Right lobe of liver (tissue), 6 donors: ENCODE data around the gene POLR1A. TPM values are rescaled to one million over a fixed set of nuclear protein-coding genes. Genes with fewer than 3 reads are reported as not detected.
A peak's percentile ranks its signal among the peaks of the same experiment; 100 is the strongest.

Experiments used
- ATAC-seq, 4 donors: fragments of 200-7000 bp; cut with Tn5 transposase; one replicate each; pipeline ENCODE4 v1.9.1; 2020; ENCODE audit warnings: mild to moderate bottlenecking in 4 of 4, moderate library complexity in 4 of 4
- DNase-seq, 3 donors: peaks; one replicate each; pipeline ENCODE4 v3.0.0-alpha.2; 2020
- H3K27ac ChIP-seq, 3 donors: fragments of 200-600 bp; one replicate each; pipeline ENCODE4 v1.8.0; 2022
- H3K27me3 ChIP-seq, 2 donors: fragments of 200-600 bp; one replicate each; pipeline ENCODE4 v1.8.0; 2022
- H3K36me3 ChIP-seq, 4 donors: fragments of 200-600 bp; sonication (generic) in 1 of 4; one replicate each; pipeline versions ENCODE4 v1.5.1 to v1.8.0; 2017 to 2022; ENCODE audit warnings: control low read depth in 1 of 4
- H3K4me1 ChIP-seq, 4 donors: fragments of 200-600 bp; sonication (generic) in 1 of 4; one replicate each; pipeline versions ENCODE4 v1.5.1 to v1.8.0; 2017 to 2022; ENCODE audit warnings: control low read depth in 1 of 4
- H3K4me3 ChIP-seq, 3 donors: fragments of 200-600 bp; one replicate each; pipeline ENCODE4 v1.8.0; 2022
- H3K9me3 ChIP-seq, 4 donors: fragments of 200-600 bp; sonication (generic) in 1 of 4; one replicate each; pipeline versions ENCODE4 v1.5.1 to v1.8.0; 2017 to 2022; ENCODE audit warnings: control low read depth in 1 of 4
- POLR2A ChIP-seq: fragments of 450-650 bp; IDR thresholded peaks from one replicate; pipeline ENCODE4 v1.6.1; 2017; ENCODE audit warnings: antibody characterized with exemption, mild to moderate bottlenecking
- WGBS: methylation state at CpG from one replicate; pipeline ENCODE4 v1.1.6; 2018; ENCODE audit warnings: low coverage, low lambda C conversion rate; ENCODE audit not compliant: insufficient coverage; ENCODE audit errors: missing lambda C conversion rate; 5-methylcytosine and 5-hydroxymethylcytosine counted together
- intact Hi-C, 2 donors: fragments of 100-400 bp; cut with DNase I; formaldehyde crosslinking; loops; one replicate each; pipeline versions ENCODE4 v1.11.2 to v1.14.1; 2022
- total RNA-seq, 6 experiments: library from RNA; depleted of rRNA in 2 of 6; stranded (reverse); fragments of >200 nt in 2 of 6; fragmentation: NEBNext Ultra II Directional in 3 of 6; extraction: Animal tissue kit (Norgen Biotek cat#: 25700) in 3 of 6; gene quantifications; one replicate each; pipeline versions ENCODE4 v1.1.0 to v1.2.4, GENCODE V29; 2016 to 2023
- TF ChIP-seq, protein P1 (sequence below), 4 donors: fragments of 200-600 bp in 3 of 4; fragments of 450-650 bp in 1 of 4; IDR thresholded peaks; one replicate each; pipeline versions ENCODE4 v1.5.1 to v1.8.0; 2016 to 2022; ENCODE audit warnings: antibody characterized with exemption in 4 of 4, mild to moderate bottlenecking in 2 of 4
- donor health status: DM: no; HTN: yes; CAD: no.
- donor health status: DM: no; HTN: no; CAD: no.
- donor health status: DM: no; HTN: no; CAD: no.
- donor health status: DM: no; HTN: yes; CAD: no.
- donor health status: DM: no; HTN: yes; CAD: no.

POLR1A gene
- total RNA-seq, 6 experiments from 2014 or later = 12.5 to 19.7 (median 14.4) TPM

DNA sequence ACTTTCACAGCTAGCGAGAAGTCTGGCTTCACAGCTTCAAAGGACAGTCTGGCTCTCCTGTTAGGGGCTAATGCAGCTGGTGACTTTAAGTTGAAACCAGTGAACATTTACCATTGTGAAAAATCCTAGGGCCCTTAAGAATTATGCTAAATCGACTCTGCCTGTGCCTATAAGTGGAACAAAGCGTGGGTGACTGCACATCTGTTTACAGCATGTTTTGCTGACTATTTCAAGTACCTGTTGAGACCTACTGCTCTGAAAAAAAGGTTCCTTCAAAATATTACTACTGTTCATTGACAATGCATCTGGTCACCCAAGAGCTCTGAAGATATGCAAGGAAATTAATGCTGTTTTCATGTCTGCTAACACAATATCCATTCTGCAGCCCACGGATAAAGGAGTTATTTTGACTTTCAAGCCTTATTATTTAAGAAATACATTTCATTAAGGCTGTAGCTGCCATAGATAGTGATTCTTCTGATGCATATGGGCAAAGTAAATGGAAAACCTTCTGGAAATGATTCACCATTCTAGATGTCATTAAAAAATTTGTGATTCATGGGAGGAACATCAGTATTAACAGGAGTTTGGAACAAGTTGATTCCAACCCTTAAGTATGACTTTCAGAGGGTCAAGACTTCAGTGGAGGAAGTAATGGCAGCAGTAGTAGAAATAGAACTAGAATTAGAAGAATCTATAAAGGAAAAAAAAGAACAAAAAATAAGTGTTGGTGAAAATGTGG, 48.9 kb downstream of the POLR1A start:
- DNase-seq (no peak), ATAC-seq (no peak)
- WGBS = 97% methylated on average over 4 of the region's 4 CpGs
- H3K4me1 ChIP-seq = peaks cover 0 to 9% (median 4%) of the 10 kb centered on the region in 4 donors
- intact Hi-C loops = no loop called here
- no peaks in the 10 kb centered on the region for H3K27me3 ChIP-seq
- TF ChIP-seq, protein P1, sequence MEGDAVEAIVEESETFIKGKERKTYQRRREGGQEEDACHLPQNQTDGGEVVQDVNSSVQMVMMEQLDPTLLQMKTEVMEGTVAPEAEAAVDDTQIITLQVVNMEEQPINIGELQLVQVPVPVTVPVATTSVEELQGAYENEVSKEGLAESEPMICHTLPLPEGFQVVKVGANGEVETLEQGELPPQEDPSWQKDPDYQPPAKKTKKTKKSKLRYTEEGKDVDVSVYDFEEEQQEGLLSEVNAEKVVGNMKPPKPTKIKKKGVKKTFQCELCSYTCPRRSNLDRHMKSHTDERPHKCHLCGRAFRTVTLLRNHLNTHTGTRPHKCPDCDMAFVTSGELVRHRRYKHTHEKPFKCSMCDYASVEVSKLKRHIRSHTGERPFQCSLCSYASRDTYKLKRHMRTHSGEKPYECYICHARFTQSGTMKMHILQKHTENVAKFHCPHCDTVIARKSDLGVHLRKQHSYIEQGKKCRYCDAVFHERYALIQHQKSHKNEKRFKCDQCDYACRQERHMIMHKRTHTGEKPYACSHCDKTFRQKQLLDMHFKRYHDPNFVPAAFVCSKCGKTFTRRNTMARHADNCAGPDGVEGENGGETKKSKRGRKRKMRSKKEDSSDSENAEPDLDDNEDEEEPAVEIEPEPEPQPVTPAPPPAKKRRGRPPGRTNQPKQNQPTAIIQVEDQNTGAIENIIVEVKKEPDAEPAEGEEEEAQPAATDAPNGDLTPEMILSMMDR (IDR thresholded peaks at IDR 0.05) = no peak
- no peak for TF ChIP-seq POLR2A
- H3K27ac ChIP-seq = no peak overlapping the region
- H3K9me3 ChIP-seq = no peaks in the 10 kb centered on the region
- no peak overlapping the region for H3K4me3 ChIP-seq
- H3K36me3 ChIP-seq = peaks cover 2 to 13% (median 5%) of the 10 kb centered on the region in 4 donors

DNA sequence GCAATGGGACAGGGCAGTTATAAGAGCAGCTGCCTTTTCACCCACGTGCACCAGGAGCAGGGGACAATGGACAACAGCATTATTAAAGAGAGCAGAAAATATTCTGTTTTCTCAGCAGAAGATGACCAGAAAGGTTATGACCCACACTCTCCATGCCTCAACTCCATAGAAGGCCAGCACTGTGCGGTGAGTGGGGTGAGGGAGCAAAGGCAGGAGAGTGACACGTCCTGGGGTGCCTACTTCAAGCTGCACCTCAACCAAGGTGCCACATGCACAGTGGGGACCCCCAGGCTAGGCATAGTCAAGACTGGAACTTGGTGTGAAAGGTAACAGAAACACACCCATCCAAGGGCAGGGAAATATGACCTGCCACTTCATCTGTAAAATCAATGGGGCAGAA, 50.4 kb downstream of the POLR1A start:
- no peak overlapping the region for H3K4me3 ChIP-seq
- no peaks in the 10 kb centered on the region for H3K9me3 ChIP-seq
- H3K27me3 ChIP-seq = no peaks in the 10 kb centered on the region
- no peak for TF ChIP-seq POLR2A
- TF ChIP-seq, protein P1 (IDR thresholded peaks at IDR 0.05) = no peak
- intact Hi-C loops = no loop called here
- no peak for ATAC-seq
- 86% methylated on average over 1 of the region's 3 CpGs for WGBS
- H3K36me3 ChIP-seq = peaks cover 2 to 20% (median 7%) of the 10 kb centered on the region in 4 donors
- no peak overlapping the region for H3K27ac ChIP-seq
- no peaks in the 10 kb centered on the region for H3K4me1 ChIP-seq
- no peak for DNase-seq

DNA sequence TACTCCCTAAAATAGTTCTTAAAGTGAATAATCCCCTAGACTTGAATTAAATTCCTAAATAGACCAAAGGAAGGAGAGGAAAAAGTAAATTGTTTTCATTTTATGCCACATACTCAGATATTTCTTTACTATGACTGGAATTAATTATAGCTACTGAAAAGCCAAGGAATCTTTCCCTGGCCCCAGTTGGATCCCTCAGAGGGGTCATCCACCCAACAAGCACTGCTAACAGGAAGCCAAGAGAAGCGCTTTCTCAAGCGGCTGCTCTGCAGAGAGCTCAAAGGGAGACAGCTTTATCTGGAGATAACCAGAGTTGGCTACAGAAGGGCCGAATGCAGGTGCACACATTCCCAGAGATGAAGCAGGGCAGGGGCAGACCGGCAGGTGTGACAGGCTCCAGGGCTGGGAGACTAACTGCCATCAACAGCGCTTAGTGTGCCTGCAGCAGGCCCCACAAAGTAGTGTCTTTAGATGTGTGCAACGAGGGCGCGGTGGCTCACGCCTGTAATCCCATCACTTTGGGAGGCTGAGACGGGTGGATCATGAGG, 51.1 kb downstream of the POLR1A start:
- TF ChIP-seq, protein P1 (IDR thresholded peaks at IDR 0.05) = no peak
- TF ChIP-seq POLR2A = no peak
- peaks cover 2 to 20% (median 7%) of the 10 kb centered on the region in 4 donors for H3K36me3 ChIP-seq
- H3K27ac ChIP-seq = no peak overlapping the region
- DNase-seq (peak in 1 of 3 donors; percentile 23), ATAC-seq (no peak)
- H3K27me3 ChIP-seq = no peaks in the 10 kb centered on the region
- no peak overlapping the region for H3K4me3 ChIP-seq
- 81% methylated on average over 5 of the region's 10 CpGs for WGBS
- intact Hi-C loops = no loop called here
- no peaks in the 10 kb centered on the region for H3K4me1 ChIP-seq
- H3K9me3 ChIP-seq = no peaks in the 10 kb centered on the region

DNA sequence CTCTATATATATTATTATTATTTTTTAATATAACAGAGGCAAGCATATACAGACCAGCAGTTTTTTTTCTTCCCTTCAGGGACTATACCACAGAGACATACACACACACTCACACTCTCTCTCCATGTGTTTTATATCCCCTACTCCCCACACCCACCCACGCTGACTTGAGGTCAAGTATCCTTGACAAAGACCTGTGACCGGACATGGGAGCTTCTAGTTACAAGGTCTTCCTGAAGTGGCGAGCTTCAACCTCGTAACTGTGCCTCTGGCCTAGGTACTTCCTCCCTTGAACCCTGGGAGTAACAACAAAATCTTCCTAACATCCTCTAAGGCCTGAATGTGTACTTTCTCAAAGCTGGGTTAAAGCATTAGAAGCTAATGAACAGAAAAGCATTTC, 52.5 kb downstream of the POLR1A start:
- H3K27ac ChIP-seq = no peak overlapping the region
- WGBS = 79% methylated on average over 4 of the region's 4 CpGs
- H3K4me3 ChIP-seq = no peak overlapping the region
- no peak for ATAC-seq
- no peaks in the 10 kb centered on the region for H3K27me3 ChIP-seq
- H3K36me3 ChIP-seq = peaks cover 2 to 20% (median 11%) of the 10 kb centered on the region in 4 donors
- no peaks in the 10 kb centered on the region for H3K9me3 ChIP-seq
- no peak for DNase-seq
- TF ChIP-seq, protein P1 (IDR thresholded peaks at IDR 0.05) = no peak
- no peak for TF ChIP-seq POLR2A
- H3K4me1 ChIP-seq = no peaks in the 10 kb centered on the region
- intact Hi-C loops = no loop called here
